HCT116 (cell line): ENCODE measurements around the gene ATP6V1B1. TPM values are rescaled to one million over a fixed set of nuclear protein-coding genes. Genes with fewer than 3 reads are reported as not detected.

Experiments used
- ATAC-seq: fragments of 200-7000 bp; cut with Tn5 transposase; 2 replicates; pipeline ENCODE4 v1.9.1; 2020; ENCODE audit warnings: mild to moderate bottlenecking, moderate library complexity
- BruUV-seq: library from RNA; stranded (reverse); fragments of 400-500 nt; replicated peaks from 2 replicates; lab custom pipeline; 2021; lab: Mats Ljungman, UMichigan
- CTCF ChIA-PET: fragments of 300-600 bp; sonication (Branson Sonifier 250); formaldehyde crosslinking; loops from one replicate; lab custom pipeline; 2021; ENCODE audit warnings: antibody characterized with exemption; lab: Charles Lee
- POLR2A ChIA-PET: fragments of 300-600, 350-600 bp; sonication (Branson Sonifier 250); formaldehyde crosslinking; loops from one replicate; lab custom pipeline; 2021; ENCODE audit warnings: antibody characterized with exemption; lab: Charles Lee
- RAD21 ChIA-PET, 2 experiments: fragments of 300-600 bp; sonication (Branson Sonifier 250); formaldehyde crosslinking; loops; one replicate each; lab custom pipeline; 2023; ENCODE audit warnings: low total read pairs in 2 of 2; ENCODE audit not compliant: uncharacterized antibody in 2 of 2, unreplicated experiment in 2 of 2, low non-redundant PET in 1 of 2; lab: Charles Lee
- DNase-seq: peaks from one replicate; pipeline ENCODE4 v3.0.0-alpha.2; 2010; ENCODE audit warnings: low read depth, low spot score
- H2AFZ ChIP-seq: fragments of 200-600 bp; shearing (Covaris generic), sonication (generic); 2 replicates; pipeline ENCODE4 v1.6.1; 2017; ENCODE audit warnings: low read depth, mixed run types, mixed read lengths, antibody characterized with exemption, low read length; ENCODE audit not compliant: poor library complexity, severe bottlenecking
- H3K27ac ChIP-seq: 2 replicates; pipeline ENCODE4 v1.5.1; 2012; ENCODE audit warnings: low read depth, low read length
- H3K27me3 ChIP-seq: fragments of 200-600 bp; sonication (generic); 2 replicates; pipeline ENCODE4 v1.6.1; 2016; ENCODE audit warnings: mixed run types, low read length, mixed read lengths; ENCODE audit not compliant: insufficient read depth
- H3K36me3 ChIP-seq, 2 experiments: fragments of 200-500 bp in 1 of 2; fragments of 200-600 bp in 1 of 2; sonication (Bioruptor generic) in 1 of 2; sonication (generic) in 1 of 2; 2 replicates each; pipeline versions ENCODE4 v1.5.1 to v1.6.1; 2014 to 2016; ENCODE audit warnings: low read length in 2 of 2, inconsistent platforms in 1 of 2, mixed read lengths in 1 of 2, mixed run types in 1 of 2; ENCODE audit not compliant: insufficient read depth in 2 of 2, control insufficient read depth in 1 of 2
- H3K4me1 ChIP-seq, 2 experiments: fragments of 200-600 bp in 1 of 2; sonication (generic) in 1 of 2; 2 replicates each; pipeline versions ENCODE4 v1.5.1 to v1.6.1; 2012 to 2017; ENCODE audit warnings: low read length in 2 of 2, inconsistent platforms in 1 of 2, mild to moderate bottlenecking in 1 of 2, mixed read lengths in 1 of 2, mixed run types in 1 of 2, moderate library complexity in 1 of 2; ENCODE audit not compliant: insufficient read depth in 2 of 2, control insufficient read depth in 1 of 2
- H3K4me2 ChIP-seq: fragments of 200-600 bp; sonication (generic); 2 replicates; pipeline ENCODE4 v1.6.1; 2017; ENCODE audit warnings: mixed run types, low read length, mixed read lengths
- H3K4me3 ChIP-seq, 2 experiments: fragments of 200-600 bp in 1 of 2; sonication (generic) in 1 of 2; replicated peaks in 1 of 2; 2 replicates each; pipeline ENCODE4 v1.5.1; 2011 to 2016; ENCODE audit warnings: low read length in 2 of 2, control low read depth in 1 of 2, low read depth in 1 of 2, mild to moderate bottlenecking in 1 of 2, mixed read lengths in 1 of 2, mixed run types in 1 of 2
- H3K79me2 ChIP-seq: fragments of 200-600 bp; sonication (generic); 2 replicates; pipeline ENCODE4 v1.6.1; 2017; ENCODE audit warnings: mild to moderate bottlenecking, mixed run types, low read length, moderate library complexity, mixed read lengths; ENCODE audit not compliant: insufficient read depth
- H3K9ac ChIP-seq: fragments of 200-600 bp; sonication (generic); 2 replicates; pipeline ENCODE4 v1.6.1; 2016; ENCODE audit warnings: low read length, mixed read lengths
- H3K9me2 ChIP-seq: fragments of 200-600 bp; sonication (generic), shearing (Covaris generic); 2 replicates; pipeline ENCODE4 v1.6.1; 2017; ENCODE audit warnings: mixed run types, mild to moderate bottlenecking, moderate library complexity; ENCODE audit not compliant: insufficient read depth
- H3K9me3 ChIP-seq, 2 experiments: fragments of 200-500 bp in 1 of 2; fragments of 200-600 bp in 1 of 2; sonication (Bioruptor generic) in 1 of 2; sonication (generic) in 1 of 2; 2 replicates each; pipeline ENCODE4 v1.6.1; 2014 to 2017; ENCODE audit warnings: low read length in 2 of 2, mixed read lengths in 2 of 2, inconsistent platforms in 1 of 2, low read depth in 1 of 2, mild to moderate bottlenecking in 1 of 2, mixed run types in 1 of 2, moderate library complexity in 1 of 2; ENCODE audit not compliant: control insufficient read depth in 1 of 2, insufficient read depth in 1 of 2
- H4K20me1 ChIP-seq: fragments of 200-600 bp; sonication (generic), shearing (Covaris generic); 2 replicates; pipeline ENCODE4 v1.6.1; 2017; ENCODE audit warnings: mixed run types, mild to moderate bottlenecking, moderate library complexity; ENCODE audit not compliant: insufficient read depth
- CEBPB ChIP-seq: IDR thresholded peaks from 2 replicates; pipeline ENCODE4 v1.6.1; 2012; ENCODE audit warnings: low read depth
- CTCF ChIP-seq, 3 experiments: fragments of 200-600 bp in 1 of 3; sonication (generic) in 1 of 3; IDR thresholded peaks in 2 of 3; conservative IDR thresholded peaks in 1 of 3; 2 replicates each; pipeline ENCODE4 v1.5.1; 2012 to 2017; ENCODE audit warnings: low read depth in 2 of 3, low read length in 2 of 3, antibody characterized with exemption in 1 of 3, borderline replicate concordance in 1 of 3, control low read depth in 1 of 3, mild to moderate bottlenecking in 1 of 3, mixed read lengths in 1 of 3, mixed run types in 1 of 3, moderate library complexity in 1 of 3; ENCODE audit not compliant: insufficient read depth in 1 of 3
- EZH2phosphoT487 ChIP-seq: fragments of 200-600 bp; IDR thresholded peaks from 2 replicates; pipeline ENCODE4 v1.6.1; 2018; ENCODE audit warnings: antibody characterized with exemption, borderline replicate concordance
- MAX ChIP-seq: IDR thresholded peaks from 2 replicates; pipeline ENCODE4 v1.6.1; 2012
- POLR2A ChIP-seq: IDR thresholded peaks from 2 replicates; pipeline ENCODE4 v1.7.0; 2011; ENCODE audit warnings: borderline replicate concordance; ENCODE audit not compliant: insufficient read depth, insufficient read length; ENCODE audit errors: extremely low read depth
- REST ChIP-seq: IDR thresholded peaks from 2 replicates; pipeline ENCODE4 v1.6.1; 2012; ENCODE audit warnings: low read depth
- SP1 ChIP-seq: IDR thresholded peaks from 2 replicates; pipeline ENCODE4 v1.6.1; 2012; ENCODE audit warnings: low read depth
- YY1 ChIP-seq: IDR thresholded peaks from 2 replicates; pipeline ENCODE4 v1.6.1; 2011; ENCODE audit warnings: low read length, low read depth, moderate library complexity, mild to moderate bottlenecking; ENCODE audit not compliant: insufficient replicate concordance; ENCODE audit errors: extremely low read depth
- ZBTB33 ChIP-seq: IDR thresholded peaks from 2 replicates; pipeline ENCODE4 v1.6.1; 2011; ENCODE audit warnings: mild to moderate bottlenecking, low read length, moderate library complexity; ENCODE audit not compliant: insufficient replicate concordance; ENCODE audit errors: extremely low read depth
- ZFX ChIP-seq: fragments of 450-650 bp; IDR thresholded peaks from 2 replicates; pipeline ENCODE4 v1.6.1; 2017
- ZNF274 ChIP-seq: fragments of 200-500 bp; sonication (Bioruptor generic); IDR thresholded peaks from 2 replicates; pipeline ENCODE4 v1.6.1; 2014; ENCODE audit warnings: mild to moderate bottlenecking, low read depth, low read length, inconsistent platforms
- intact Hi-C: fragments of 100-400 bp; cut with micrococcal nuclease; formaldehyde crosslinking; loops from 2 replicates; pipeline ENCODE4 v1.10.0; 2022
- total RNA-seq: library from RNA; stranded (reverse); gene quantifications from one replicate; pipeline ENCODE4 v1.2.1, GENCODE V29; 2021; ENCODE audit not compliant: unreplicated experiment

The ATP6V1B1 gene
- total RNA-seq, 1 experiment from 2014 or later, result 0.74 TPM

- TF ChIP-seq ZBTB33, result no peak
- TF ChIP-seq ZFX, result no peak
- TF ChIP-seq POLR2A, result no peak
- TF ChIP-seq, all 23 proteins: peak for 0
These were observed 31.1 kb upstream of the ATP6V1B1 start (continued) for GRCh38 chr2:70904371-70905216.

GRCh38 chr2:70905443-70906421 is 30.0 kb upstream of the ATP6V1B1 start:
- POLR2A ChIA-PET, result no interaction called here
- no TSS peak for BruUV-seq
- H4K20me1 ChIP-seq, result no peaks in the 10 kb centered on the region
- intact Hi-C loops, result no loop called here
- no peaks in the 10 kb centered on the region for H3K9me3 ChIP-seq
- CTCF ChIA-PET, result no interaction called here
- H3K27me3 ChIP-seq, result no peaks in the 10 kb centered on the region
- ATAC-seq (no peak), DNase-seq (no peak)
- TF ChIP-seq POLR2A (no peak), ZNF274 (no peak), ZFX (no peak), EZH2phosphoT487 (no peak), YY1 (no peak), CTCF (IDR thresholded peaks at IDR 0.05 in 2 of 3, conservative IDR thresholded peaks at IDR 0.05 in 1 of 3; ENCODE audit: borderline replicate concordance in 1 of 3, insufficient read depth in 1 of 3, low read depth in 2 of 3, low read length in 2 of 3) (no peak), CEBPB (no peak), MAX (no peak), REST (no peak), SP1 (no peak)
- RAD21 ChIA-PET, result no interaction called here
- no peaks in the 10 kb centered on the region for H3K36me3 ChIP-seq
- no peaks in the 10 kb centered on the region for H3K79me2 ChIP-seq
- no peaks in the 10 kb centered on the region for H3K9me2 ChIP-seq
- H3K4me3 ChIP-seq, result no peak overlapping the region
- no peak overlapping the region for H3K27ac ChIP-seq
- H2AFZ ChIP-seq, result no peak overlapping the region
- no peak overlapping the region for H3K9ac ChIP-seq
- H3K4me1 ChIP-seq, result no peaks in the 10 kb centered on the region; a peak in 1 of 4 replicates
- no peak overlapping the region for H3K4me2 ChIP-seq
